ENCODE measurements around the gene PSME3IP1.
"Not testable (repeated sequence)": the region's sequence is repeated elsewhere in the genome, so short reads cannot be mapped to it uniquely, and the experiment has no call there.

Gene PSME3IP1

DNA sequence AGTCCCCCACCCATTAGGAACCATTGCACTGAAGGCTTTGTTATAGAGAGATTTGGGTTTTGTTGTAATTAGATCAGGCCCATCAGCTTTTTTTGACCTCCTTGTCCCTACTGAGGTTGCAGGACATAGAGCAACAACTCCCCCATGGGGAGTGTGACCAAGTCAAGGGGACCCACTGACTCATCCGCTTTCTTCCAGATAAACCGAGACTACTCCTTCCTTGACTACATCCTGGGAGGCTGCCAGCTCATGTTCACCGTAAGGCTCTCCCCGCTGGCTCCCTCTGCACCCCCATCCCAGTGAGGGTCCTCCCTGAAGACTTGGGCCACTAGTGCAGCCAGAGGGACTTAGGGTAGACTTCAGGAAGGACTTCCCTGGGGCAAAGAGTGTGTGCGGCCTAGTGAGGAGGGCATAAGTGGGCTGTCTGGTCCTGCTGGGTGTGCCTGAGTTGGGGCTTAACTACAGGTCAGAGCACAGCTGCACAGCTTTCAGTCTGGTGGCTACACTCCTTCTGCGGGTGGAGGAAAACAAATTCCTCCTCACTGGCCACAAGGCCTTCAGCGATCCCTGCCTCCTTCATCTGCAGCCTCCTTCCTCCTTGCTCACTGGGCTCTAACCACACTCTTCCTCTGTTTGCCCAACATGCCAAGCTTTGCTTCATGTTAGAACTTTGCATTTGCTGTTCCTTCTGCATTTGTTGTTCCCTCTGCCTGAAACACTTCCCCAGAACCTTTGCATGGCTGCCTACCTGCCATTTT is 62.4 kb downstream of the PSME3IP1 start:
- DNase-seq, result no peak

DNA sequence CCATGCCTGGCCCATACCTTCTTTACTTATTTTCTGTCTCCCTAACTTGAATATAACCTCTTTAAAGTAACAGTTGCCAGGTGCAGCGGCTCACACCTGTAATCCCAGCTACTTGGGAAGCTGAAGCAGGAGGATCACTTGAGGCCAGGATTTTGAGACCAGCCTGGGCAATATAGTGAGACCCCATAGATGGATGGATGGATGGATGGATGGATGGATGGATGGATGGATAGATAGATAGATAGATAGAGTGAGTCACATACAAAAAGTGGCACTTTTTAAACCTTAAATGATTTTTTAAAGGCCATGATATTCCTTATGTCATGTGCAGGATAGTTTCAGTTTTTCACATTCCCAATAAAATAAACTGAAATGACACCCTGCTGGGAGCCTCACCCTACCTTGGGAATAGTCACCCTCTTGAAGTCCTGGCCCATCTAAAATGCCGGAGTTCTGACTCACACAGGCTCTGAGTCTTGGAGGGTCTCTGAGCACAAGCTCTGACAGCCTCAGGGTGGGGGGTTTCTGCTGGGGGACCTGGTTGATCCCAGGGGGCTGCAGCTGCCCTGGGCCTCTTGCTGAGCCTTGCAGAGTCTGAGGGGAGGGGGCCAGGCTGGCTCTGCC is 67.3 kb downstream of the PSME3IP1 start:
- DNase-seq, result no peak

DNA sequence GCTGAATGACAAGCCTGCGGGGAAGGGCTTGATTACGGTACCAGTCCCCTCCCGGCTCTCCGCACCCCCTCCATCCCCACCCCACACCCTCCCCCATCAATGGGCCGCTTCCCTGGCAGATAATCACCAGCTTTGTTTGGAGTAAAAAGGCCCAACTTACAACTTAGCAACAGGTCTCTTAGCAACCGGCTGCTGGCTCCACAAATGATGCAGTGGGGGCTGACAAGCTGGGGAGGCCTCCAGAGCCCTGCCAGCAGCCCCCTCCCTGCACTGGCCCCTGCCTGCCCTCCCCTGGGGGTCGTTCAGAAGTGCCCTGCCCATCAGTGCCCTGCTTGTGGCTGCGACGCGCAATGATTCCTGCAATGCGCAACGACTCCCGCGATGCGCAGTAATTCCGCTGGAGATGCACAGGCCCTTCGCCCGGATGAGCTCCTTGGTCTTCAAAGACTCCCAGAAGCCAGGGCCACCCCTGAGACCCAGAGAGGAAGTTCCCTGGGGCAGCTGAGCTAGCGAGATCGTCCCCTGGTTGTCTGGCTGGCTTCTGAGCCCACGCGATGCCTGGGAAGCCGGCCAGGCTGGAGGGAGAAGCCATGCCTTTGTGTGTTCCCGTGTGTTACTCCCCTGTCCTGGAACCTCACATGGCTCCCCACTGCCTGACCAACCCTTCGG is 70.2 kb downstream of the PSME3IP1 start:
- peak; percentile 83 for DNase-seq

DNA sequence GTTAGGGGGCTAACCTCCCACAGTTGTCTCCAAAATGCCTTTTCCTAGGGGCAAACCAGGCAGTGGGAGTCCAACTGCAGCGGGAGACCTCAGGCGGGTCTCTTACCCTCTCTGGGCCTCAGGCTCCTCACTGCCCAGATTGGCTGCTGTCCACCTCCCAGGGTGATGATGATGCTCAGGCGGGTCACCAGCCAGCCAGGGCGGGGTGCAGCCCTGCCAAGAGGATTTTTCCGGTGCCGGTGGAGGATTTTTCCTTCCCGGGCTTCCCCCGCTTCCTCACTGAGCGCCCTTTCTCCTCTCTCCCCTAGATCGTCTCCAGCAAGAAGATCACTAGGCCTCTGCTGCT is 70.7 kb downstream of the PSME3IP1 start:
- peak; percentile 62 for DNase-seq

DNA sequence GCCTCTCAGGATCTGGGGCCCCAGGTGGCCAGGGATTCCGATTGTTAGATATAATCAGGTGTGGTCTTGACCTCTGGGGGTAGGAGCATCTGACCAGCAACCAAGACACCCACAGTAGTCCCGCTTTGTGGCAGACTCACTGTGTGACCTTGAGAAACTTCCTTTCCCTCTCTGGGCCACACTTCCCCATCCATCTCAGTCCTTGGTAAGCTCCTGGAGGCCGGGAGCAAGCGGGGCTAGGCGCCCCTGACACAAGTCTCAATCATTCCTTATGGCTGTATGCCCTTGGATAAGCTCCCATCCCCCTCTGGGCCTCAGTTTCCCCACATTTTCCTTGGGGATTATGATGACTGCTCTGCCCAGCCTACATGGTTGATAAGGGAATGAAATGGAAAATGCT is 72.2 kb downstream of the PSME3IP1 start:
- DNase-seq, result no peak

DNA sequence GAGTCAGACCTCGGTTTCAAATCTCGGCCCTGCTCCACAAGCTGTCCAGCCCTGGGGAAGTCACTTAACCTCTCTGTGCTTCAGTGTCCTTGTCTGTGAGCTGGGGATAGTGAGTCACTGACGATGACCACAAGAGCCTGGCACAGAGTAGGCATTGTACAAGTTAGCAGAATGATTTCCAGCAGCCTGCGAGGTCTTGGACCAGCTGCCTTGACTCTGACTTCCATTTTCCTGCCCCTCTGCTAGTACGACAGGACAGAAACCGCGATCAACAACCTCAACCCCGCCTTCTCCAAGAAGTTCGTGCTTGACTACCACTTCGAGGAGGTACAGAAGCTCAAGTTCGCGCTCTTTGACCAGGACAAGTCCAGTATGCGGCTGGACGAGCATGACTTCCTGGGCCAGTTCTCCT is 72.8 kb downstream of the PSME3IP1 start:
- no peak for DNase-seq

DNA sequence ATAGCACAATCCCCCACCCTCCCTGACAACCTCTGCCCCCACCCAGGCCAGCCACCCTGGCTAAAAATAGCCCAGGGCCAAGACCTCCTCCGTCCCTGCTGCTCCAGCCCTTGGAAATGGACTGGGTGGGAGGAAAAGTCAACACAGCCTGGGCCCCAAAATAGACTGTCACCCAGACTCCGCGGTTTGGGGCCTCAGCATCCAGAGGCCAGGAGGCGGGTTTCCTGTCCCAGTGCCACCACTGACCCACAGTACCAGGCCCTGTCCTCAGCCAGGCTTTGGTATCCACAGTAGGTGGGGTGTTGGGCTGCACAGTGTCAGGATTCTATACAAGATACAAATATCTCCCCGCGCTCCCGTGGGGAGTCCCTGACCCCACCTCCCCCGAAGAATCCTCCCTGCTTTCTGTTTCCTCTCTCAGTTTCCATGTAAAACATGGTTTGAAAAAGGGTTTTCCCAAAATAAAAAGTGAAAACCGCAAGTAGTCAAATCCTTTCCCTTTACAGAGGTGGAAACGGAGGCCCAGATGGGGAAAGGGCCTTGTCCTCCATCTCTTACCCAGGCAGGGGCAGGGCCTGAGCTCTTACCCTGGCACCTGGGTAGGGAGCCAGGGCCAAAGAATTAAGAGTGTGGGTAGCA is 73.3 kb downstream of the PSME3IP1 start:
- DNase-seq, result peak; percentile 76

DNA sequence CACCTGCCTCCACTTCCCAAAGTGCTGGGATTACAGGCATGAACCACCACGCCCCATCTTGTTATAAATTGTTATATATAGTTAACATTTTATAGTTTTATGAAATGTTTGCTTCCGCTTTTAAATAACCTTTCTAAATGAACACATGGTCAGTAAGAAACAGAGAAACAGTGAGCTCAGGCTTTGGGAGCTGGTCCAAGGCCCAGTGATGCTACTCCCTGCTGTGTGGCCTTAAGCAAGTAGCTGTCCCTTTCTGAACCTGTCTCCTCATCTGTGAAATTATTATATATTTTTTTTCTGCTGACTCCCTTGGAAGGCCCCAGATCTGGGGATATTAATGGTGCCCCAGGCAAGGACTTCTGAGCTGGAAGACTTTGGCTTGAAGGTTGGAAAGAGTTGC is 74.4 kb downstream of the PSME3IP1 start:
- no peak for DNase-seq

DNA sequence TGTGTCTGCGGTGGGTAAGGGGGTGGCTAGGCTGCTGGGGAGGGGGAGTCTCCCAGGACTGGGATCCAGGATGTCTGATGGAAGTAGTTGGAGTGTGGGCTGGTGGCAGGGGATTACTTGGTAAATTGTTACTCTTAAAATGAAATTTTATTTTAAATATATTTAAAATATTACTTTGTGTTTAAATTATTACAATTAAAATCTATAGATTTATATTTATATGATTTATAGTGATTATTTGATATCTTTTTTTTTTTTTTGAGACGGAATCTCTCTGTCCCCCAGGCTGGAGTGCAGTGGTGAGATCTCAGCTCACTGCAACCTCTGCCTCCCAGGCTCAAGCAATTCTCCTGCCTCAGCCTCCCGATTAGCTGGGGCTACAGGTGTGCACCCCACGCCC is 74.9 kb downstream of the PSME3IP1 start:
- no peak for DNase-seq

DNA sequence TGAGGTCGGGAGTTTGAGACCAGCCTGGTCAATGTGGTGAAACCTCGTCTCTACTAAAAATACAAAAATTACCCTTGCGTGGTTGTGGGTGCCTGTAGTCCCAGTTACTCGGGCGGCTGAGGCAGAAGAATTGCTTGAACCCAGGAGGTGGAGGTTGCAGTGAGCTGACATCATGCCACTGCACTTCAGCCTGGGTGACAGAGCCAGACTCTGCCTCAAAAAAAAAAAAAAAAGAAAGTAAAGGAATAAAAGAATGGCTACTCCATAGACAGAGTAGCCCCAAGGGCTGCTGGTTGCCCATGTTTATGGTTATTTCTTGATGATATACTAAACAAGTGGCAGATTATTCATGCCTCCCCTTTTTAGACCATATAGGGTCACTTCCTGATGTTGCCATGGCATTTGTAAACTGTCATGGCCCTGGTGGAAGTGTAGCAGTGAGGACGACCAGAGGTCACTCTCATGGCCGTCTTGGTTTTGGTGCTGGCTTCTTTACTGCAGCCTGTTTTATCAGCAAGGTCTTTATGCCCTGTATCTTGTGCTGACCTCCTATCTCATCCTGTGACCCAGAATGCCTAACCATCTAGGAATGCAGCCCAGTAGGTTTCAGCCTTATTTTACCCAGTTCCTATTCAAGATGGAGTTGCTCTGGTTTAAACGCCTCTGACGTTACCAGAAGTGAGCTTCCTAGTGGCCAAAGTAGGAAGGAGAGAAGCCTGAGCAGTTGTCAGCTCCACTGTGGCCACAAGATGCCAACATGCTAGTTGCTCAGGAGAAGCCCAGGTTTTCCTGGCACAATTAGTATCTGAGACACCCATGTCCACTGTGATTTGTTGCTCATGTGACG is 76.4 kb downstream of the PSME3IP1 start:
- not testable (repeated sequence) for DNase-seq

DNA sequence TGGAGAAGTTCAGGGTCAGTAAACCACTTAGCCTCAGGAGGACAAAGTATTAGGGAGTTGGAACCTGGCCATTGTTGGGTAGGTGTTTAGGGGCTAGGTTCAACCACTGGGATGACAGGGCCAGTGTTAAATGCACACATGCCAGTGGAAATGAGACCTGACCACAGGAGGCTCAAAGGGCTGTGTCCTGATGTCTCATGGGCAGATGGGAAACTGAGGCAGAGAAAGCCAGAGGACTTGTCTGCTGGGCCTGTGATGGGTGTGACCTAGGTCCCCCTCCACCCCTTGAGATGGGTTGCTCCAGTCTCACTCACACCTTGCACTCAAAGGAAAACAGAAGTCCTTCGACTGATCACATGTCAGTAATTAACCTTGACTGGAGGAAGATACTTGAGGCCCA is 77.4 kb downstream of the PSME3IP1 start:
- DNase-seq, result no peak

DNA sequence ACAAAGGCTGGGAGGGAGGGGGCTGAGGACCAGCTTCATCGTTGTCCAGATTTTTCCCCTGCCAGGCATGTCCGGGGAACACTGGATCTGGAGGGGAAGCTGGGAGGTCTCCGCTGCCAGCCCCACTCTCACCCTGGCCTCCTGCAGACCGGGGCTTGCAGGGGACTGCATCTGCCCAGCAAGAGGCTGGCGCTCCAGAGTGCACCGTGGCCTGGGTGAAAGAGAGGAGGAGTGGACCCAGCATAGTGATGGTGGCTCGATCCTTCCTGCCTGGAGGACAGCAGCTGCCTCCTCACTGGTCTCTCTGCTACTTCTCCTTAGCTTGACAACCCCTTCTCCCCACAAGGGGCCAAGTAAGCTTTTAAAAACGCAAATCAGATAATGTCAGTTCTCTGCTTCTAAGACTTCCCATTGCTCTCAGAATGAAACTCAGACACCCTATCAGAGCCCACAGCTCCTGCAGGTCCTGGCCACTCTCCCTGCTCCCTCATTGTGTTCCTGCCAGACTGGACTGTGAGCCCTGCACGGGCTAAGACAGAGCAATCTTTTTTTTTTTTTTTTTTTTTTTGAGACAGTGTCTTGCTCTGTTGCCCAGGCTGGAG is 78.4 kb downstream of the PSME3IP1 start:
- DNase-seq, result no peak

DNA sequence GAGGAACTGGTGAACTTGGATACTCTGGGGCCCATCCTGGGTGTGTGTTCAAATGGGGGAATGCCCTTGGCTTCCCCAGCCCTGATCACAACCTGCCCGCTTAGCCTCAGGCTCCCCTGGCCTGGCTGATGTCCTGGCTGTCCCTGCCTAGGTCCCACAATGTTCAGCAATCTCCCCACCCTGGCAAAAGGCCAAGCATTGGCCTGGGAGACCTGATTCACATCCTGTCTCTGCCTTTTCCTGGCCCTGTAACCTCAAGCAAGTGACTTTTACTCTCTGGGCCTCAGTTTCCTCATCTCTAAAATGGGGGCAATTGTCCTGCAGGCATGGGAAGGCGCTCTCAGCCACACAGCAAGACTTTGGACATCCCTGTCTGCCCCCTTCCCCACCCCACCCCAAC is 79.1 kb downstream of the PSME3IP1 start:
- no peak for DNase-seq

DNA sequence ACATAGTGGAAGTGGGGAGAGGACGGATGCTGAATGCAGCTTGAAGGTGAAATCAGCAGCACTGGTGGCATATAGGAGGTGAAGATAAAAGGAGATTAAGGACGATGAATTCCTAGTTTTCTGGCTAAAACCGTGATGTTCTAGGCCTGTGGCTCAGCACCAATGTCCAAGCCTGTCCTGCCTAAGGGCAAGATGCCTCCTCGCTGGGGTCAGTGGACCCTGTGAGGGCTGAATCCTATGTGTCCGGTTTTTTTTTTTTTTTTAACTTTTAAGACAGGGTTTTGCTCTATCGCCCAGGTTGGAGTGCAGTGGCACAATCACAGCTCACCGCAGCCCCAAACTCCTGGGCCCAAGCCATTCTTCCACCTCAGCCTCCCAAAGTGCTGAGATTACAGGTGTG is 80.7 kb downstream of the PSME3IP1 start:
- DNase-seq, result no peak

DNA sequence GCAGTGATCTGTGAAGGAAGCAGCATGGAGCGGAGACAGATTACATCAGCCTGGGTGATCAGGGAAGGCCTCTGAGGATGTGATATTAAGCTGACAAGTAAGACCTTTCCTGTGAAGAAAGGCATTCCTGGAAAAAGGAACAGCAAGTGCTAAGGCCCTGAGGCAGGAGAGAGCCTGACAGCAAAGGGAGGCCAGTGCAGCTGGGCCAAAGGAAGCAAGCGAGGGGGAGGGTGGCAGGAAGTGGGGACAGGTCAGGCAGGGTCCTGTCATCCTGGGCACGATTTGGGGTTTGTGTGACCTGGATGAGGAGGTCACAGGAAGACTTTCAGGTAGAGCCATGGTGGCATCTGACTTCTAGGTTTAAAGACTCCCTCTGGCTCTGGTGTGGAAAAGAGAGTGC is 81.1 kb downstream of the PSME3IP1 start:
- DNase-seq, result no peak

DNA sequence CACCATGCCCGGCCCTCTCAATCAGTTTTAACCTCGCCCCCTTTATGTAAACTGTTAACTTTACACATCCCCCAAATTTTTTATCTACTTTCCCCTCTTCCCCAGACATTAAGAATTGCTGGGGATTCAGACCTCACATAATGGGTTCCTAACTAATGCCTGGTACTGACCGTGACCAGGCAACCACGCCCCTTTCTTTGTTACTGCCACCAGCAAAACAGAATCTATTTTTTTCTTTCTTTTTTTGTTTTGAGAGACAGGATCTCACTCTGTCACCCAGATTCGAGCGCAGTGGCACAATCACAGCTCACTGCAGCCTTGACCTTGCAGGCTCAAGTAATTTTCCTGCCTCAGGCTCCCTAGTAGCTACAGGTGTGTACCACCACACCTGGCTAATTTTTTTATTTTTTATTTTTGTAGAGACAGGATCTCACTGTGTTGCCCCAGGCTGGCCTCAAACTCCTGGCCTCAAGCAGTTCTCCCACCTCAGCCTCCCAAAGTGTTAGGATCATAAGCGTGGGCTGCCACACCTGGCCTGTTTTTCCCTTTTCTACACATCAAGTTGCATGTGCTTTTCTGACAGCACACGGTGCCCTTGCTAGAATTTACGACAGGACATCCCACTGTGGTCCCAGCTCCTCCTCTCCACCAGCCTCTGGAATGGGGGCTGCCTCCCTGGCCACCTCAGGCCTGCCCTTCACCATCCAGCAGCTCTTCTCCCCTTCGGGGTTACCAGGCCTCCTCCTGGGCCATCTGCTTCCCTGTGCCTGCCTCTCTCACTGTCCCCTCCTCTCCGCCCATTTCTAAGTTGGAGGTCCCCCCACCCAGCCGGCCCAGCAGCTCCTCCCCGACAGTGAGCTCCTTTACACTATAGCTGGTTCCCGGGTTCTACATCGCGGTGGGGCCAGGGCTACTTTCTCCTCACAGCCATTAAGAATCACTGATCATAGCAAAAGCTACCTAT is 82.7 kb downstream of the PSME3IP1 start:
- DNase-seq, result no peak
